Measurements from ENCODE around the gene ITM2C.
A peak's percentile ranks its signal among the peaks of the same experiment; 100 is the strongest.

The ITM2C gene

DNA sequence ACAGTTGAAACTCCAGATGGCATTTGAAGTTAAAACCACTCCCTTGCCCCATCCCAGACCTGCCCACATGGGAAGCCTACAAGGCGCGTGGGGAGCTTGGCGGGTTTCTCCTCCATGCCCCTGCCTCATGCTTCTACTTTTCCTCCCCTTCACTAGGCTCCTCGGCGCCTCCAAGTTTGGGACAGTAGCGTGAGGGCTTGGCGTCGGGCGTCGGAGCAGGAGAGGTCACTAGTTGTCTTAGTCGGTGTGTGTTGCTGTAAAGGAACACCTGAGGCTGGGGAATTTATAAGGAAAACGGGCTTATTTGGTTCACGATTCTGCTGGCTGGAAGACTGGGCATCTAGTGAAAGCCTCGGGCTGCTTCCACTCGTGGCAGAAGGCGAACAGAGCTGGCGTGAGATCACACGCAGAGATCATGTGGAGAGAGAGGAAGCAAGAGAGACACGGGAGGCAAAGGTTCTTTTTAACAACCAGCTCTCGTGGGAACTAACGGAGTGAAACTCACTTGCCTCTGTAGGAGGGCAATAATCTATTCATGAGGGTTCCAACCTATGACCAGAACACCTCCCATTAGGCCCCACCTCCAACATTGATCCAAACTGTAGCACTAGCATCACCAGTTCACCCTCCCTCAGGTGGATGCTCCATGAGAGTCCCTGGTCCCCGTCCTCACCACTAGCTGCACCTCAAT, 25.3 kb downstream of the ITM2C start:
- Mint-ChIP-seq H3K4me1 (peaks cover 65% of the 10 kb centered on the region), H3K9me3 (peaks cover 0 to 7% of the 10 kb centered on the region in 2 donors), H3K27me3 (no peaks in the 10 kb centered on the region), H3K27ac (no peak overlapping the region), H3K4me3 (no peak overlapping the region)
- no peak for DNase-seq
- ATAC-seq, result no peak

DNA sequence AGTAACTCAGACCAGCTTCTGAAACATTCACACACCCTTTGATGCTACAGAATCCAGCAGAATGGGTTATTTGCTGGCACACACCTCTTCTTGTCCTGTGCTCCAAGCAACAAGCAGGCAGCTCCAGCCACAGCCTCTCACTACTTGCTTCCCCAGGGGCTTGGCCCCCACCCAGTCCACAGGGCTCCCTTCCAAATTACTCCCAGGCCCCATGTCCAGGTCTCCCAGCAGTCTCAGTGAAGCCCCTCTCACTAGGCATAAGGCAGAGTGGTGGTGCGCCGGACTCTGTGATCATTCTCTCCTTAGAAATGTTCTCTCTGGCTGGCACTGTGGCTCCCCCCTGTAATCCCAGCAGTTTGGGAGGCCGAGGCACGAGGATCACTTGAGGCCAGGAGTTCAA, 25.9 kb downstream of the ITM2C start:
- Mint-ChIP-seq H3K27me3 (no peaks in the 10 kb centered on the region), H3K27ac (no peak overlapping the region), H3K9me3 (peaks cover 0 to 7% of the 10 kb centered on the region in 2 donors), H3K4me3 (no peak overlapping the region), H3K4me1 (peaks cover 65% of the 10 kb centered on the region)
- no peak for DNase-seq
- no peak for ATAC-seq

- Mint-ChIP-seq H3K27ac (peak overlapping the region in 1 of 2 donors; percentile 52), H3K4me1 (peaks cover 65% of the 10 kb centered on the region), H3K27me3 (no peaks in the 10 kb centered on the region), H3K4me3 (peak overlapping the region in 1 of 2 donors; percentile 57), H3K9me3 (peaks cover 0 to 7% of the 10 kb centered on the region in 2 donors)
- DNase-seq (no peak), ATAC-seq (no peak)
Observed at GRCh38 chr2:230891064-230891463, 26.3 kb downstream of the ITM2C start.

DNA sequence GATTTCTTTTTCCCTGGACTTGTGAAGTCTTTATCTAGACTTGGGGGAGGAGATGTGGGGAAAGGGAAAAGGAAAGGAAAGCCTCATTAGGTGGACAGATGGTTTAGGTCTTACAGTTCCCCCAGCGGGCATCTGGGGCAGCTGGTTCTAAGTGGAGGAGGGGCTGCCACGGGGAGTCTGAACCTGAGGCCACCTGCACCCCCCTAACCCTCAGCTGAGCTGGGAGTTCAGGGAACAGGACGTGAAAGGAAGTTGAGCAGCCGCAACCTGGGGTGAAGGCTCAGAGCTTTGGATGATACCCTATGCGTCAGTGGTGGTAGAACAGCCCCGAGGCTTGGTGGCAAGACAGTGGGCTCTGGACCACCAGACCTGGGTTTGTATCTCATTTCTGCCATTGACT, 26.8 kb downstream of the ITM2C start:
- Mint-ChIP-seq H3K27me3 (peaks cover 1% of the 10 kb centered on the region), H3K27ac (peak overlapping the region in 1 of 2 donors; percentile 10), H3K9me3 (peaks cover 0 to 7% of the 10 kb centered on the region in 2 donors), H3K4me3 (peak overlapping the region in 1 of 2 donors; percentile 57), H3K4me1 (peaks cover 65% of the 10 kb centered on the region)
- ATAC-seq (no peak), DNase-seq (no peak)

- H3K4me1 Mint-ChIP-seq, result peaks cover 79% of the 10 kb centered on the region
- DNase-seq (no peak), ATAC-seq (peak; percentile 32)
- no peak overlapping the region for H3K4me3 Mint-ChIP-seq
- peaks cover 0 to 7% of the 10 kb centered on the region in 2 donors for H3K9me3 Mint-ChIP-seq
- peaks cover 6% of the 10 kb centered on the region for H3K27me3 Mint-ChIP-seq
- peak overlapping the region in 1 of 2 donors; percentile 91 for H3K27ac Mint-ChIP-seq
Observed at GRCh38 chr2:230893338-230893737, 28.6 kb downstream of the ITM2C start.

DNA sequence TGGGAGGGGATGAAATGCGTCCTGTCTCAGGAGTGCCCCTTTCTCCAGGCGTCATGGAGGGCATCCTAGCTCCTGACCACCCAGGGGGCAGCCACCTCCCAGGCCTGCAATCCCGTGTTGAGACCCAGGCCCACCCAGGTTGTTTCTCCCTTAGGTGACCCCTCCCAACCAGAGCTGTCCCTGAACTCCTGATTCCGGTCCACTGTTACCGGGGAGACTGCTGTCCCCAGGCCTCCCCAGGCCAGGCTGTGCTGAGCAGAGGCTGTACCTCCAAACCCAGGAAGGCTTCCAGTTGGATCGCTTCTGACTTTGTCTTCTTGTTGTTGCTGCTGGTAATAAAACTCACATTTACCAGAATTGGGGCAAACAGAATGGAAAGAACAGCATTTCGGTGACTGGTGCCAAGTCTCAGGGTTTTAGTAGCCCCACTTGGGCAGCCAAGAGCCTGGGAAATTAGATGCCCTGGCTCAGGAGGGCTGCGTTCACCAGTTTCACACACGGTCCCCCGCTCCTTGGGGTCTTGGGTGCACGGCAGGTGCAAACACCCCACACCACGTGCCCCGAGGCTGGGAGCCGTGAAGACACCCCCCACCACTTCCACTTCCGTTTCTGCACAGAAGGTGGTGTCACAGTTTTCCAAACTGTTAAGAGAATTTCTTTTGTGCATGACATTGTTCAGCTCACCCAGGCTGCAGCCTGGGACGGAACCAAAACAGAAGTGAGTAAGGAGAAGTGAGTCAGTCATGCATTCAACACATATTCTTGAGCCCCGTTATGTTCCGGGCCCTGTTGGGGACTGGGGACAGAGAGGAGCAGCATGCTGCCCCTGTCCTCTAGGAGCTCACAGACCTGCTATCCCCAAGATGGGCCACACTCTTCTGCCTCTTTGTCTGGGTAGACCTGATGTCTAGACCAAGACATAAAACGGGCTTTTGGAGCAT, 29.4 kb downstream of the ITM2C start:
- H3K27ac Mint-ChIP-seq, result peak overlapping the region in 1 of 2 donors; percentile 27
- H3K4me3 Mint-ChIP-seq, result peak overlapping the region in 1 of 2 donors; percentile 57
- peak in 1 of 2 donors; percentile 7 for DNase-seq
- H3K4me1 Mint-ChIP-seq, result peaks cover 83% of the 10 kb centered on the region
- H3K9me3 Mint-ChIP-seq, result peaks cover 0 to 2% of the 10 kb centered on the region in 2 donors
- peaks cover 6% of the 10 kb centered on the region for H3K27me3 Mint-ChIP-seq
- peak; percentile 35 for ATAC-seq

DNA sequence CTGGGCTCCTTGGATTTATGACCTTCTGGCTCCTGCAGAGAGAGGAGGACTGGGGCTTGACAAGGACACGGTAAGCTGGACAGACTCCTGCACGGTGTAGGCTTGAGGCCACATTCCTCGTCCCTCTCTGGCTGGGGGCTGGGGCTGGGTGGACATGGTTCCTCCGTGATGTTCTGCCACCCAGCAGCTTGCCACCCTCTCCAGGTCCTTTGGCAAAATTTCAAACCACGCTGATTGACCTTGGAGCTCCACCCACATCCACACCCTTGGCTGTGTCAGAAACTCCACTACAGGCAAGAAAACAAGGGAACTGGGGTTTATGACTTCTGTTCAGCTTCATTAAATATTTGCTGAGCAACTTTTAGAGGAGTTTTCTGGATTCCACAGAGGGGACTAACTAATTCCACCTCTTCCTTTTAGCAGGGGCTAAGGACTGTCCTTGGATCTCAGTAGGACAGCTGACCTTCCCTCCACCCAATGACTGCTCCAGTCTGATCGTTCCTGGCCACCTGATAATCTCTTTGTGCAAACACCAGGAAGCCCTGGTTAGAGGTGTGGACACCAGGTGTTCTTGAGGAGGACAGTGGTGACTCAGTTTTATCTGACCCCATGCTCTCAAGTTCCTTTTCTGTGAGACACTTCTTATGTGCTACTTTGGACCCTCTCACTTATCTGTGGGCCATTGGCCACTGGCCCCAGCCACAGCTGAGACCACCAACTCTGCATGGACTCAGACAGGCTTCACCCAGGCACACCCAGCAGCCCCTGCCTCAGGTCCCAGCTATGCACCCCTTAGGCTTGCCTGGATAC, 31.0 kb downstream of the ITM2C start:
- Mint-ChIP-seq H3K27me3 (peaks cover 6% of the 10 kb centered on the region), H3K4me1 (peaks cover 94% of the 10 kb centered on the region), H3K27ac (peak overlapping the region in 1 of 2 donors; percentile 34), H3K4me3 (no peak overlapping the region), H3K9me3 (no peaks in the 10 kb centered on the region)
- DNase-seq (peak in 1 of 2 donors; percentile 7), ATAC-seq (no peak)

DNA sequence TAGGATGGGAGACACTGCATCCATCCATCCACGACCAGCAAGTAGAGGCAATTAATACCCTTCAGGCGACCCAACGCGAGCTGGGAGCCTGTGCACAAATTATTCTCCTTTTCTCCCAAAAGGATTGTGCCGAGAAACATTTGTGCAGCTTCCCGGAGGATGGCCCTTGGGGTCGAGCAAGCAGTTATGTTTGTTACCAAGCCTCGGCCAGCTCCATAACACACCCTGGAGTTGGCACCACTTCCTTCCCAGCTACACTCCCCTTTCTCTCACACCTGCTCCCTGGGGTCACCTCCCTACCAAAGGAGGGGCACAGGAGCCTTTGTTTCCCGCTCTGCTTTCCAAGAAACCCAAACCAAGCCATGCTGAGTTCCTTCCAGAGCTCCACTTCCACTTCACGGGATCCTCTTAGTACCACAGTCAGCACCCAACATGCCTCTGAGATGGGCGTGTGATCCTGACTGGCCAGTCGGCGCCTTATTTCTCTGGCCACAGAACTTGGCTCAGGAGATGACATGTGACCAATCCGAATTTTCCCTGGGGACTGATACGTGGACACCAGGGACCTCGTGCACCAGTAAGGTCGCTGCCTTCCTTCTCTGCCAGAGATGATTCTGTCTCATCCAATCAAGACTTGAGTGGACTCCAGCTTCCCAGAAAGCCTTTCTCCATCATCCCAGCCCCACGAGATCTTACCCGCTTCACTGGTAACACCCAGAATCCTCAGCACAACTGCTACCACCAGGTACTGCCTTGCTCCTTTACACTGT, 31.8 kb downstream of the ITM2C start:
- Mint-ChIP-seq H3K27me3 (peaks cover 6% of the 10 kb centered on the region), H3K4me3 (peak overlapping the region in 1 of 2 donors; percentile 29), H3K27ac (no peak overlapping the region), H3K9me3 (no peaks in the 10 kb centered on the region), H3K4me1 (peaks cover 94% of the 10 kb centered on the region)
- ATAC-seq (no peak), DNase-seq (no peak)

DNA sequence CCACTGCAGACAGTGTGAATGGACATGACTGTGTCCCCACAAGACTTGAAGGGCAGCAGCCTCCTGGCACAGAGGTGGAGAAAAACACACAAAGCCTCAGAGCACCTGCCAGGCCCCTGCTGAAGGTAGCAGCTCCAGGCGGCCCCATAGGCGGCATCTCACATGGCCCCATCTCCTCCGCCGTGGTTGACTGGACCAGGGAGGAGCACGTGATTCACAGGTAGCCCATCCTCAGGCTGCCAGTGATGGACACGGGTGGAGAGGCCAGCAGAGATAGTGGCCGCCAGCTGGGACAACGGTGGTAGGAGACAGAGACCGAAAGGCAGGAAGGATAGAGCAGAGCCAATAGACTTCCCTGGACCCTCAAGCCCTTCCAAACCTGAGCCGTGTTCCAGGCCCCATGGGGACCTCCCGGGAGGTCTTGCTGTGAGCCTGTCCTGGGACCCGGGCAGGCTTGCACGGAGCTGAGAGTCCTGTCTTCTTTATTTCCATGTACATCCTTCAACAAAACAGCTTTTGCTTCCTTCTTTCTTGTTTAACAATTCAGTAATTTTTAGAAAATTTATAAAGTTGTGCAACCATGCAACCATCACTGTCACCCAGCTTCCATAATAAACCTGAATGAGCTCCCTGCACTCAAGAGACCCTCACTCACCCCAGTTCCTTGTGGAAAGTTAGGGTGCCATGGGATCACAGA, 33.4 kb downstream of the ITM2C start:
- Mint-ChIP-seq H3K27me3 (peaks cover 6% of the 10 kb centered on the region), H3K4me3 (no peak overlapping the region), H3K9me3 (no peaks in the 10 kb centered on the region), H3K27ac (no peak overlapping the region), H3K4me1 (peaks cover 92% of the 10 kb centered on the region)
- ATAC-seq (no peak), DNase-seq (no peak)

GRCh38 chr2:230898713-230899091, 34.0 kb downstream of the ITM2C start:
- Mint-ChIP-seq H3K9me3 (no peaks in the 10 kb centered on the region), H3K4me1 (peaks cover 92% of the 10 kb centered on the region), H3K4me3 (no peak overlapping the region), H3K27me3 (peaks cover 6% of the 10 kb centered on the region), H3K27ac (no peak overlapping the region)
- DNase-seq, result no peak
- ATAC-seq, result no peak

- Mint-ChIP-seq H3K27ac (no peak overlapping the region), H3K4me3 (no peak overlapping the region), H3K9me3 (no peaks in the 10 kb centered on the region), H3K4me1 (peaks cover 92% of the 10 kb centered on the region), H3K27me3 (peaks cover 6% of the 10 kb centered on the region)
- DNase-seq (no peak), ATAC-seq (no peak)
Observed at GRCh38 chr2:230899287-230899686, 34.5 kb downstream of the ITM2C start.

DNA sequence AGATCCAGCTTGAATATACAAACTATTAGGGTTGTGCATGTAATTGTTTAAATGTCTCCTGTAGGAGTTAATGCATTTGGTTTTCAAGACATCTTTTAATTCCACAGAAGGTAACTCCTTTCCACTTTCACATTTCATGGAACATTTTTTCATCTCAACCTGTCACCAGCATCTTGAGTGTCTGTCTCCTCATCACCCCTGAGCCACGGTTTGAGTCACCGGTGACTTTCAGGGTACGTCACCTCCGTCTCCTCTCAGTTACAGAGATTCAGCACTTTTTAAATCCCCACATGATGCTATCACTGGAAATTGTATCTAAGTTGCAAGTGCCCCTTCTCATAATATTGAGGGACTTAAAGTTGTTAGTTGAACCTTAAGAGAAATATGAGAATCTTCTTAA, 35.0 kb downstream of the ITM2C start:
- peak in 1 of 2 donors; percentile 34 for DNase-seq
- ATAC-seq, result peak; percentile 72
- Mint-ChIP-seq H3K4me3 (no peak overlapping the region), H3K27me3 (peaks cover 6% of the 10 kb centered on the region), H3K27ac (no peak overlapping the region), H3K9me3 (no peaks in the 10 kb centered on the region), H3K4me1 (peaks cover 92% of the 10 kb centered on the region)

DNA sequence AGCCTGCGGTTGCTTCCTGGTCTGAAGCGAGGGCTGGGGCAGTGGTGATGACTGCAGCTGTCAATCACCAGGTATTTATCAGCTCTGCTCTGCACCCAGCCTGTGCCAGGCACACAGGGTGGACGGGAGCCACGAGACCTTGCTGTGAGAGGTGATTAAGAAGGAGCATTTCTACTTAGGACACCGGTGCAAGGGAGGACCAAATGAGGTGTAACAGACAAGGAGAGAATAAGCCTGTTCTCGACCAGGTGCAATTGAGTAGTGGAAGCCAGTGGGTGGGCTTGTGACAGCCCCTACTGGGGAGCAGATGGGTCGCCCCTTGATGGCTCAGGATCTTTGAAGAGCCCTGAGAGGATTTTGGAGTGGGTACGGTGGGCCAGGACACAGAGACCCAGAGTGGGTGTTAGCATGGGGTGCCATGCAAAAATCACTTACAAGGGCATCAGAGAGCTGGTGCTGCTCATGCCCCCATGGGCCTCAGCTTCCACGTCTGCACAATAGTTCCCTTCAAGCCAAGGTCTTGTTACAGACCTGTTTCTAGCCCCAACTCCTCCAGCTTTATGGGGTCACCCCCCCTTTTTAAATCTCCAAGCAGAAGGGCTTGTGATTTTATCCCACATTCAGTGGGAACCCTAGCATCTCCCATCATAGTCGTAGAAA, 35.7 kb downstream of the ITM2C start:
- Mint-ChIP-seq H3K4me3 (no peak overlapping the region), H3K4me1 (peaks cover 93% of the 10 kb centered on the region), H3K9me3 (no peaks in the 10 kb centered on the region), H3K27ac (peak overlapping the region in 1 of 2 donors; percentile 61), H3K27me3 (peaks cover 6% of the 10 kb centered on the region)
- ATAC-seq, result no peak
- DNase-seq, result peak in 1 of 2 donors; percentile 8

DNA sequence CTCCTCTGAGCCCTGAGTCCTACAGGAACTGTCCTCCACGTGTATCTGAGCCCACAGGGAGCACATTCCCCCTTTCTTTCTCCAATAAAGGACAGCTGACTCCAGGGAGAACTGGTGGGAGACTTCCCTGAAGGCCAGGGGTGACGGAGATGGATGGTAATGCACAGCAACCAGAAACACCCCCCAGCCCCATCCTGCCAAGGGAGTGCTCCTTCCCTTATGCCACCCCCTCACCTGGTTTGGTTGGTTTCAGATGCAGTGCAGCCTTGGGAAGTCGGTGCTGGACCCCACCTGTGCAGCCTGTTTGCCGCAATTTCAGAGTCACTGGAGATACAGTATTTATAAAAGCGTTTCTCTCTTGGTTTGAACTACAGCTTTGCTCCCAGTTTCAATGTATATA, 36.3 kb downstream of the ITM2C start:
- H3K9me3 Mint-ChIP-seq, result no peaks in the 10 kb centered on the region
- DNase-seq, result no peak
- H3K4me3 Mint-ChIP-seq, result no peak overlapping the region
- H3K27me3 Mint-ChIP-seq, result peaks cover 6% of the 10 kb centered on the region
- peaks cover 93% of the 10 kb centered on the region for H3K4me1 Mint-ChIP-seq
- no peak overlapping the region for H3K27ac Mint-ChIP-seq
- ATAC-seq, result no peak

All from stimulated activated naive CD8-positive, alpha-beta T cell treated with anti-CD3 and anti-CD28 coated beads, Interleukin-15, amount 100 ng/mL, for 72 hours (primary cell).